OCI-LY1 (cell line): ENCODE results near the gene STK32C.

Source experiments
- H2AFZ ChIP-seq: fragments of 200-600 bp; sonication (generic), shearing (Covaris generic); 2 replicates; pipeline ENCODE4 v1.6.0; 2014; ENCODE audit warnings: antibody characterized with exemption, mild to moderate bottlenecking, low read length
- H3F3A ChIP-seq: fragments of 200-600 bp; sonication (generic), shearing (Covaris generic); 2 replicates; pipeline ENCODE4 v1.6.0; 2014; ENCODE audit warnings: mild to moderate bottlenecking, antibody characterized with exemption, low read length, moderate library complexity; ENCODE audit not compliant: insufficient read depth
- H3K27ac ChIP-seq: fragments of 200-600 bp; sonication (generic); 2 replicates; pipeline ENCODE4 v1.5.1; 2014; ENCODE audit warnings: low read length, mixed run types, mild to moderate bottlenecking, low read depth; ENCODE audit not compliant: poor library complexity, severe bottlenecking
- H3K27me3 ChIP-seq: fragments of 200-600 bp; sonication (generic); 2 replicates; pipeline ENCODE4 v1.6.0; 2014; ENCODE audit warnings: antibody characterized with exemption, mild to moderate bottlenecking, low read length, moderate library complexity; ENCODE audit not compliant: insufficient read depth
- H3K36me3 ChIP-seq: fragments of 200-600 bp; sonication (generic); 2 replicates; pipeline ENCODE4 v1.6.1; 2014; ENCODE audit warnings: mild to moderate bottlenecking, antibody characterized with exemption, low read length, moderate library complexity, mixed read lengths; ENCODE audit not compliant: insufficient read depth
- H3K4me1 ChIP-seq: fragments of 200-600 bp; sonication (generic); 2 replicates; pipeline ENCODE4 v1.5.1; 2014; ENCODE audit warnings: mild to moderate bottlenecking, low read length, moderate library complexity; ENCODE audit not compliant: insufficient read depth, severe bottlenecking
- H3K4me2 ChIP-seq: fragments of 200-600 bp; sonication (generic), shearing (Covaris generic); 2 replicates; pipeline ENCODE4 v1.6.1; 2014; ENCODE audit warnings: low read length
- H3K4me3 ChIP-seq: fragments of 200-600 bp; sonication (generic); 2 replicates; pipeline ENCODE4 v1.5.1; 2014; ENCODE audit warnings: low read length, low read depth, mild to moderate bottlenecking, mixed read lengths; ENCODE audit not compliant: poor library complexity, severe bottlenecking
- H3K79me2 ChIP-seq: fragments of 200-600 bp; shearing (Covaris generic); 2 replicates; pipeline ENCODE4 v1.6.1; 2016; ENCODE audit warnings: mixed run types, low read length, mixed read lengths; ENCODE audit not compliant: insufficient read depth
- H3K9ac ChIP-seq: fragments of 200-600 bp; sonication (generic), shearing (Covaris generic); 2 replicates; pipeline ENCODE4 v1.6.1; 2014; ENCODE audit warnings: mild to moderate bottlenecking, low read length, mixed read lengths
- H3K9me2 ChIP-seq: fragments of 200-600 bp; sonication (generic), shearing (Covaris generic); 2 replicates; pipeline ENCODE4 v1.6.1; 2014; ENCODE audit warnings: low read depth, mild to moderate bottlenecking, low read length, mixed read lengths
- H3K9me3 ChIP-seq: fragments of 200-600 bp; shearing (Covaris generic); 2 replicates; pipeline ENCODE4 v1.6.1; 2014; ENCODE audit warnings: low read length, mixed read lengths
- H4K20me1 ChIP-seq: fragments of 200-600 bp; sonication (generic), shearing (Covaris generic); 2 replicates; pipeline ENCODE4 v1.6.0; 2016; ENCODE audit warnings: mild to moderate bottlenecking, low read length; ENCODE audit not compliant: insufficient read depth
- EZH2 ChIP-seq: fragments of 200-600 bp; sonication (generic), shearing (Covaris generic); IDR thresholded peaks from 2 replicates; pipeline ENCODE4 v1.8.0; 2017; ENCODE audit warnings: borderline replicate concordance, mixed run types, mild to moderate bottlenecking, antibody characterized with exemption, low read length, moderate library complexity, mixed read lengths
- TF ChIP-seq, protein P1 (sequence below): fragments of 200-600 bp; sonication (generic), shearing (Covaris generic); IDR thresholded peaks from 2 replicates; pipeline ENCODE4 v1.5.1; 2017; ENCODE audit warnings: mild to moderate bottlenecking, antibody characterized with exemption, low read length, moderate library complexity, mixed read lengths

STK32C gene

DNA sequence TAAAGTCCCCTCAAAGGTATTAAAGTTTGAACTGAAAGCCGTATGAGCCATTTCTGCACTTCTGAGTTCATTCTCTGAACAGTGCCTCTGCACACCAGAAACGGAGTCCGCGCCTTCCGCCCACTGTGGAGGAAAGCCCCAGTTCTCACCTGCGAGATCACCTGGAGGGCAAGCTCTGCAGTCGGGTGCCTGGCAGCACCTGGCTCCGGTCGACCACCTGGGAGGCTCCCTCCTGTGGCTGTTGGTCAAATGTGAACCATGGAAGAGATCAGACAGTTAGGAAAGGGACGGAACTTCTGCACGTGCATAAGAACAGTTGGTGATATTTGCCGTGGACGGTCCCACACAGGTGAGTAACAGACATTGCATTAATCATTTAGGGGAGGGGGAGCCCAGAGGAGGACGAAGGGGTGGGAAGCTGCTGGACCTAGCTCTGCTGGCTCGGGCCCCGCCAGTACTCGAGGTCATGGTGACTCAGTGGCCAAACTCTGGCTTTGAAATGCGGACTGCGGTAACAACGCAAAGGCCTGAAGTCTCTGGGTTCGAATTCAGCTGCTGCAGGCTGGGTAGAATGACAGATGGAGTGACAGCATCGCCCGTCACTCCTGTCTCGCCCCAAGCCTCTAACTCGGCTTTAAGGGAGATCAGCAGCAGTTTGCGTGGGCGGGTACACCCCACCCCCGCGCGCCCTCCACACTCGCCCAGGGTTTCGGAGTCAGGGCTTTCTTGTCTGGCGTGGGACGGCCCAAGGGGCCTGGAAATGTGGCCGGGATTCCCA, 122.7 kb downstream of the STK32C start:
- H3K27me3 ChIP-seq, result no peaks in the 10 kb centered on the region
- no peaks in the 10 kb centered on the region for H3K79me2 ChIP-seq
- no peaks in the 10 kb centered on the region for H3K9me2 ChIP-seq
- no peak overlapping the region for H3K9ac ChIP-seq
- H3K36me3 ChIP-seq, result no peaks in the 10 kb centered on the region
- H3K4me1 ChIP-seq, result no peaks in the 10 kb centered on the region
- H3K9me3 ChIP-seq, result no peaks in the 10 kb centered on the region
- no peak overlapping the region for H2AFZ ChIP-seq
- H3F3A ChIP-seq, result no peaks in the 10 kb centered on the region
- H3K4me2 ChIP-seq, result no peak overlapping the region
- no peak overlapping the region for H3K4me3 ChIP-seq
- no peak for TF ChIP-seq EZH2
- TF ChIP-seq, protein P1, sequence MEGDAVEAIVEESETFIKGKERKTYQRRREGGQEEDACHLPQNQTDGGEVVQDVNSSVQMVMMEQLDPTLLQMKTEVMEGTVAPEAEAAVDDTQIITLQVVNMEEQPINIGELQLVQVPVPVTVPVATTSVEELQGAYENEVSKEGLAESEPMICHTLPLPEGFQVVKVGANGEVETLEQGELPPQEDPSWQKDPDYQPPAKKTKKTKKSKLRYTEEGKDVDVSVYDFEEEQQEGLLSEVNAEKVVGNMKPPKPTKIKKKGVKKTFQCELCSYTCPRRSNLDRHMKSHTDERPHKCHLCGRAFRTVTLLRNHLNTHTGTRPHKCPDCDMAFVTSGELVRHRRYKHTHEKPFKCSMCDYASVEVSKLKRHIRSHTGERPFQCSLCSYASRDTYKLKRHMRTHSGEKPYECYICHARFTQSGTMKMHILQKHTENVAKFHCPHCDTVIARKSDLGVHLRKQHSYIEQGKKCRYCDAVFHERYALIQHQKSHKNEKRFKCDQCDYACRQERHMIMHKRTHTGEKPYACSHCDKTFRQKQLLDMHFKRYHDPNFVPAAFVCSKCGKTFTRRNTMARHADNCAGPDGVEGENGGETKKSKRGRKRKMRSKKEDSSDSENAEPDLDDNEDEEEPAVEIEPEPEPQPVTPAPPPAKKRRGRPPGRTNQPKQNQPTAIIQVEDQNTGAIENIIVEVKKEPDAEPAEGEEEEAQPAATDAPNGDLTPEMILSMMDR, result no peak
- no peak overlapping the region for H3K27ac ChIP-seq
- H4K20me1 ChIP-seq, result no peaks in the 10 kb centered on the region

DNA sequence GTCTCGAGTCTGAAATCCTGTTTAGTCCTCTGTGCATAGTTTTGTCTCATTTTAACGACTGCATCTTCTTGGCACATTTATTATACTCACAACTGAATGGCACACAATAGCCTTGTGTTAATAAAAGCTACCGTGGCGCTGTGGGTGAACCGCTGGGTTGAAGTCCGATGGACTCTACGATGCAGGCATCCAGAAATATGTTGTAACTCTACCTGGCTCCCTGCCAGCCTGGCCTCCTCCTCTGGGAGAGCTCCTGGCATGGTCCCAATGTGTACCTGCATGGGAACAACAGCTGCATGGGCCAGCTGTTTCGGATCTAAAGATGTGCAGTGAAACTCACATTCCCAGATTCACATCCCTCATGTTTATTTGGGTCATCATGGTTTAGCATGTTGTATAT, 124.7 kb downstream of the STK32C start:
- Histone ChIP-seq H3F3A (no peaks in the 10 kb centered on the region), H3K4me3 (no peak overlapping the region), H4K20me1 (no peaks in the 10 kb centered on the region), H3K9ac (no peak overlapping the region), H3K9me2 (no peaks in the 10 kb centered on the region), H2AFZ (no peak overlapping the region), H3K4me2 (no peak overlapping the region), H3K36me3 (no peaks in the 10 kb centered on the region), H3K4me1 (no peaks in the 10 kb centered on the region), H3K79me2 (no peaks in the 10 kb centered on the region), H3K27me3 (no peaks in the 10 kb centered on the region), H3K9me3 (no peaks in the 10 kb centered on the region), H3K27ac (no peak overlapping the region)
- TF ChIP-seq, protein P1, result no peak
- no peak for TF ChIP-seq EZH2

DNA sequence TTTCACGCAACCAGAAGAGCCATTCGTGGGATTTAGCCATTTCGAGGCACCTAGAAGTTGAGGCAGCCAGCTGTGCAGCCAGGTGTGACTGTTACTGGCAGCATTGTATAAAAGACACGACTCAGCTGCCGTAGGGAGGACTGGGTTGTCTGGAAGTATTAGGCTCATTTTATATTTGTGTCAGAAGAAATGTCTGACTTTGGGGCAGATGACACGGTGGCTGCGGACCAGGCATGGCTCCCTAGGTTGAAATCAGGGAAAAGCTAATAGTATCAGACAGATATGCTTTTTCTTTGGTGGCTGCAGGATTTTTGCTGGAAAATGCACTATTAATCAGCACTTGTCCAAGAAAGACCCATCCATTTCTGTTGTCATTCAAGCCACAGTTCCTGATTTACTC, 125.2 kb downstream of the STK32C start:
- no peak overlapping the region for H3K9ac ChIP-seq
- no peaks in the 10 kb centered on the region for H3K9me2 ChIP-seq
- H3K36me3 ChIP-seq, result no peaks in the 10 kb centered on the region
- H2AFZ ChIP-seq, result no peak overlapping the region
- no peak for TF ChIP-seq EZH2
- TF ChIP-seq, protein P1, result no peak
- H3K27ac ChIP-seq, result no peak overlapping the region
- no peaks in the 10 kb centered on the region for H3F3A ChIP-seq
- no peak overlapping the region for H3K4me3 ChIP-seq
- no peaks in the 10 kb centered on the region for H3K79me2 ChIP-seq
- H3K9me3 ChIP-seq, result no peaks in the 10 kb centered on the region
- no peak overlapping the region for H3K4me2 ChIP-seq
- no peaks in the 10 kb centered on the region for H3K4me1 ChIP-seq
- H3K27me3 ChIP-seq, result no peaks in the 10 kb centered on the region
- H4K20me1 ChIP-seq, result no peaks in the 10 kb centered on the region
